DND-41 (cell line): ENCODE data around the gene WDR53.

Experiments
- ATAC-seq: fragments of 200-7000 bp; cut with Tn5 transposase; 3 replicates; pipeline ENCODE4 v1.9.1; 2021; ENCODE audit warnings: low read depth; ENCODE audit not compliant: insufficient read depth
- DNase-seq: peaks from one replicate; pipeline ENCODE4 v3.0.0-alpha.2; 2020
- H2AFZ ChIP-seq: 2 replicates; pipeline ENCODE4 v1.6.0; 2012; ENCODE audit warnings: low read depth, low read length
- H3K27ac ChIP-seq: 2 replicates; pipeline ENCODE4 v1.5.1; 2012; ENCODE audit warnings: low read length, inconsistent platforms
- H3K27me3 ChIP-seq: fragments of 200-600 bp; sonication (generic); 2 replicates; pipeline ENCODE4 v1.6.0; 2012; ENCODE audit warnings: low read length, mild to moderate bottlenecking, inconsistent platforms; ENCODE audit not compliant: insufficient read depth, poor library complexity
- H3K36me3 ChIP-seq: 2 replicates; pipeline ENCODE4 v1.5.1; 2012; ENCODE audit warnings: low read length, inconsistent platforms; ENCODE audit not compliant: insufficient read depth
- H3K4me1 ChIP-seq: 2 replicates; pipeline ENCODE4 v1.5.1; 2012; ENCODE audit warnings: mild to moderate bottlenecking, low read length; ENCODE audit not compliant: insufficient read depth
- H3K4me2 ChIP-seq: 2 replicates; pipeline ENCODE4 v1.6.0; 2012; ENCODE audit warnings: mild to moderate bottlenecking, moderate library complexity, low read length, inconsistent platforms; ENCODE audit not compliant: insufficient read depth
- H3K4me3 ChIP-seq, 2 experiments: fragments of 200-600 bp in 1 of 2; shearing (Covaris generic) in 1 of 2; 2 replicates each; pipeline ENCODE4 v1.5.1; 2012 to 2016; ENCODE audit warnings: inconsistent platforms in 2 of 2, low read length in 2 of 2, mild to moderate bottlenecking in 2 of 2, low read depth in 1 of 2, moderate library complexity in 1 of 2
- H3K79me2 ChIP-seq: 2 replicates; pipeline ENCODE4 v1.6.0; 2012; ENCODE audit warnings: low read length, inconsistent platforms; ENCODE audit not compliant: insufficient read depth
- H3K9ac ChIP-seq: 2 replicates; pipeline ENCODE4 v1.6.0; 2012; ENCODE audit warnings: low read depth, mild to moderate bottlenecking, inconsistent platforms, low read length, moderate library complexity
- H3K9me3 ChIP-seq: 2 replicates; pipeline ENCODE4 v1.5.1; 2012; ENCODE audit warnings: low read length, moderate library complexity, mild to moderate bottlenecking, inconsistent platforms; ENCODE audit not compliant: insufficient read depth, severe bottlenecking
- H4K20me1 ChIP-seq: 2 replicates; pipeline ENCODE4 v1.6.0; 2012; ENCODE audit warnings: low read length; ENCODE audit not compliant: insufficient read depth
- CTCF ChIP-seq: IDR thresholded peaks from 2 replicates; pipeline ENCODE4 v1.5.1; 2012; ENCODE audit warnings: borderline replicate concordance, low read length, moderate library complexity, mild to moderate bottlenecking; ENCODE audit not compliant: poor library complexity, severe bottlenecking; ENCODE audit errors: extremely low read depth
- EZH2 ChIP-seq: IDR thresholded peaks from 3 replicates; pipeline ENCODE4 v1.6.1; 2012; ENCODE audit warnings: borderline replicate concordance, low read depth, mild to moderate bottlenecking, moderate library complexity, low read length, inconsistent platforms; ENCODE audit not compliant: severe bottlenecking

The WDR53 gene

GRCh38 chr3:196563721-196564225 lies 4.6 kb downstream of the WDR53 start:
- peaks cover 36% of the 10 kb centered on the region for H3K36me3 ChIP-seq
- H3K79me2 ChIP-seq: peaks cover 60% of the 10 kb centered on the region
- TF ChIP-seq EZH2 (no peak), CTCF (no peak)
- H3K4me3 ChIP-seq: no peak overlapping the region
- H3K4me1 ChIP-seq: peaks cover 24% of the 10 kb centered on the region
- ATAC-seq: no peak
- no peak overlapping the region for H3K9ac ChIP-seq
- H4K20me1 ChIP-seq: no peaks in the 10 kb centered on the region
- no peaks in the 10 kb centered on the region for H3K27me3 ChIP-seq
- no peak overlapping the region for H2AFZ ChIP-seq
- H3K9me3 ChIP-seq: no peaks in the 10 kb centered on the region
- no peak overlapping the region for H3K27ac ChIP-seq
- H3K4me2 ChIP-seq: no peak overlapping the region
- no peak for DNase-seq

GRCh38 chr3:196559826-196560225 lies 8.5 kb downstream of the WDR53 start:
- no peak overlapping the region for H3K4me3 ChIP-seq
- H2AFZ ChIP-seq: no peak overlapping the region
- H4K20me1 ChIP-seq: no peaks in the 10 kb centered on the region
- H3K4me1 ChIP-seq: peaks cover 4% of the 10 kb centered on the region
- peaks cover 31% of the 10 kb centered on the region; the same call in 1 of the 2 replicates for H3K79me2 ChIP-seq
- DNase-seq (no peak), ATAC-seq (no peak)
- no peak overlapping the region for H3K9ac ChIP-seq
- TF ChIP-seq EZH2 (no peak), CTCF (no peak)
- peaks cover 31% of the 10 kb centered on the region for H3K36me3 ChIP-seq
- no peak overlapping the region for H3K27ac ChIP-seq
- H3K27me3 ChIP-seq: no peaks in the 10 kb centered on the region
- no peak overlapping the region for H3K4me2 ChIP-seq
- H3K9me3 ChIP-seq: no peaks in the 10 kb centered on the region

- no peak for DNase-seq
- no peaks in the 10 kb centered on the region for H3K9me3 ChIP-seq
- H4K20me1 ChIP-seq: no peaks in the 10 kb centered on the region
- no peak overlapping the region for H2AFZ ChIP-seq
- no peak overlapping the region for H3K4me2 ChIP-seq
- peaks cover 42% of the 10 kb centered on the region for H3K36me3 ChIP-seq
- H3K27me3 ChIP-seq: no peaks in the 10 kb centered on the region
- TF ChIP-seq EZH2 (no peak), CTCF (no peak)
- no peak overlapping the region for H3K27ac ChIP-seq
- H3K4me3 ChIP-seq: no peak overlapping the region
- H3K4me1 ChIP-seq: no peaks in the 10 kb centered on the region
- H3K79me2 ChIP-seq: peaks cover 19% of the 10 kb centered on the region; the same call in 1 of the 2 replicates
- ATAC-seq: no peak
- H3K9ac ChIP-seq: no peak overlapping the region
Measured at GRCh38 chr3:196558476-196558875, 9.9 kb downstream of the WDR53 start.
